ENCODE measurements around the gene CNTFR. TPM values are rescaled to one million over a fixed set of nuclear protein-coding genes. Genes with fewer than 3 reads are reported as not detected.

The CNTFR gene
- total and polyA plus RNA-seq, 10 donors = 2.8 to 46.8 (median 15.9) TPM

- WGBS, 5 donors = 14 to 22% (median 19%) methylated on average over 23 to 28 of the region's 28 CpGs
- DNase-seq = no peak
- H3K4me1 ChIP-seq = peaks cover 0 to 77% (median 30%) of the 10 kb centered on the region in 6 donors
- TF ChIP-seq POLR2A (IDR thresholded peaks at IDR 0.05) (no peak), CTCF (IDR thresholded peaks at IDR 0.05 in 8 of 11, conservative IDR thresholded peaks at IDR 0.05 in 3 of 11) (peak in 1 of 11 experiments; percentile 14), POLR2AphosphoS5 (IDR thresholded peaks at IDR 0.05) (peak in 2 of 3 donors; percentile 13 to 34)
- H3K9me3 ChIP-seq = no peaks in the 10 kb centered on the region
- peak overlapping the region in 5 of 8 donors; percentile 9 to 58 (median 22) for H3K4me3 ChIP-seq
- H3K36me3 ChIP-seq = no peaks in the 10 kb centered on the region
- peak overlapping the region in 7 of 8 donors; percentile 13 to 62 (median 50) for H3K27ac ChIP-seq
- intact Hi-C loops (cut with DNase I; ENCODE audit: low total_unique reads) = no loop called here
- peaks cover 0 to 92% (median 28%) of the 10 kb centered on the region in 7 donors for H3K27me3 ChIP-seq (replicated peaks in 1 of 7)
Measured at GRCh38 chr9:34578241-34579103, 11.1 kb downstream of the CNTFR start.

- no peaks in the 10 kb centered on the region for H3K9me3 ChIP-seq
- H3K4me1 ChIP-seq = peaks cover 0 to 84% (median 31%) of the 10 kb centered on the region in 6 donors
- intact Hi-C loops (cut with DNase I; ENCODE audit: low total_unique reads) = no loop called here
- TF ChIP-seq POLR2AphosphoS5 (IDR thresholded peaks at IDR 0.05) (no peak), CTCF (IDR thresholded peaks at IDR 0.05 in 8 of 11, conservative IDR thresholded peaks at IDR 0.05 in 3 of 11) (no peak), POLR2A (IDR thresholded peaks at IDR 0.05) (no peak)
- H3K27me3 ChIP-seq (replicated peaks in 1 of 7) = peaks cover 0 to 86% (median 28%) of the 10 kb centered on the region in 7 donors
- 3 to 10% (median 4%) methylated on average over 7 to 62 of the region's 62 CpGs for WGBS, 5 donors
- no peaks in the 10 kb centered on the region for H3K36me3 ChIP-seq
- peak overlapping the region in 5 of 8 donors; percentile 9 to 58 (median 22) for H3K4me3 ChIP-seq
- no peak for DNase-seq
- peak overlapping the region in 7 of 8 donors; percentile 13 to 62 (median 50) for H3K27ac ChIP-seq
Measured at GRCh38 chr9:34577400-34578240, 11.9 kb downstream of the CNTFR start.

GRCh38 chr9:34576597-34577399 is 12.7 kb downstream of the CNTFR start:
- no peak for TF ChIP-seq POLR2A (IDR thresholded peaks at IDR 0.05)
- no peak for TF ChIP-seq CTCF (IDR thresholded peaks at IDR 0.05 in 8 of 11, conservative IDR thresholded peaks at IDR 0.05 in 3 of 11)
- no peak for TF ChIP-seq POLR2AphosphoS5 (IDR thresholded peaks at IDR 0.05)
- peaks cover 0 to 92% (median 34%) of the 10 kb centered on the region in 6 donors for H3K4me1 ChIP-seq
- H3K9me3 ChIP-seq = no peaks in the 10 kb centered on the region
- H3K36me3 ChIP-seq = no peaks in the 10 kb centered on the region
- no peak for DNase-seq
- intact Hi-C loops (cut with DNase I; ENCODE audit: low total_unique reads) = no loop called here
- peak overlapping the region in 4 of 8 donors; percentile 8 to 62 (median 54) for H3K27ac ChIP-seq
- peaks cover 0 to 83% (median 28%) of the 10 kb centered on the region in 7 donors for H3K27me3 ChIP-seq (replicated peaks in 1 of 7)
- no peak overlapping the region for H3K4me3 ChIP-seq
- 60 to 73% (median 68%) methylated on average over 9 to 14 of the region's 14 CpGs for WGBS, 5 donors
